PC-9 (cell line): ENCODE data around the gene CIP2A. TPM values are rescaled to one million over a fixed set of nuclear protein-coding genes. Genes with fewer than 3 reads are reported as not detected.
"Not testable (repeated sequence)": the region's sequence is repeated elsewhere in the genome, so short reads cannot be mapped to it uniquely, and the experiment has no call there.

Experiments used
- BruUV-seq: library from RNA; stranded (reverse); fragments of 400-500 nt; replicated peaks from 2 replicates; lab custom pipeline; 2021; lab: Mats Ljungman, UMichigan
- CTCF ChIA-PET: fragments of 300-600 bp; sonication (Branson Sonifier 250); formaldehyde crosslinking; loops from one replicate; lab custom pipeline; 2022; ENCODE audit warnings: antibody characterized with exemption; lab: Charles Lee
- POLR2A ChIA-PET: fragments of 300-600 bp; sonication (Branson Sonifier 250); formaldehyde crosslinking; loops from one replicate; lab custom pipeline; 2022; ENCODE audit warnings: antibody characterized with exemption; ENCODE audit not compliant: unreplicated experiment; lab: Charles Lee
- DNase-seq, 2 experiments: peaks; one replicate each; pipeline versions ENCODE4 v3.0.0 to v3.0.0-alpha.2; 2015 to 2022; ENCODE audit warnings: mixed read lengths in 1 of 2
- H2AFZ ChIP-seq: fragments of 200-600 bp; sonication (generic); 2 replicates; pipeline ENCODE4 v1.8.1; 2017; ENCODE audit warnings: antibody characterized with exemption
- H3F3A ChIP-seq: fragments of 200-600 bp; sonication (generic); 2 replicates; pipeline ENCODE4 v1.8.1; 2017; ENCODE audit warnings: antibody characterized with exemption, mild to moderate bottlenecking, low read depth; ENCODE audit not compliant: insufficient read depth
- H3K27ac ChIP-seq: fragments of 200-600 bp; sonication (generic); 2 replicates; pipeline ENCODE4 v1.6.1; 2016; ENCODE audit warnings: mixed run types
- H3K27me3 ChIP-seq: fragments of 200-600 bp; sonication (generic); 2 replicates; pipeline ENCODE4 v1.6.1; 2016; ENCODE audit warnings: low read depth, mixed run types; ENCODE audit not compliant: insufficient read depth
- H3K36me3 ChIP-seq: fragments of 200-600 bp; sonication (generic); 2 replicates; pipeline ENCODE4 v1.6.1; 2016; ENCODE audit warnings: low read depth, mixed run types
- H3K4me1 ChIP-seq: fragments of 200-600 bp; sonication (generic); replicated peaks from 2 replicates; pipeline ENCODE4 v1.6.1; 2016; ENCODE audit warnings: mixed run types; ENCODE audit not compliant: insufficient read depth
- H3K4me2 ChIP-seq: fragments of 200-600 bp; sonication (generic); 2 replicates; pipeline ENCODE4 v1.6.1; 2017; ENCODE audit warnings: mixed run types
- H3K4me3 ChIP-seq: fragments of 200-600 bp; sonication (generic); 2 replicates; pipeline ENCODE4 v1.6.1; 2016; ENCODE audit warnings: mixed run types
- H3K79me2 ChIP-seq: fragments of 200-600 bp; sonication (generic); 2 replicates; pipeline ENCODE4 v1.6.1; 2017; ENCODE audit warnings: low read depth, mixed run types
- H3K9me2 ChIP-seq: fragments of 200-600 bp; sonication (generic); 2 replicates; pipeline ENCODE4 v1.8.1; 2017; ENCODE audit warnings: mild to moderate bottlenecking; ENCODE audit not compliant: insufficient read depth
- H3K9me3 ChIP-seq: fragments of 200-600 bp; sonication (generic); 2 replicates; pipeline ENCODE4 v1.8.1; 2016; ENCODE audit warnings: low read depth; ENCODE audit not compliant: insufficient read depth
- H4K20me1 ChIP-seq: fragments of 200-600 bp; sonication (generic); 2 replicates; pipeline ENCODE4 v1.8.1; 2017; ENCODE audit not compliant: insufficient read depth
- EZH2 ChIP-seq: fragments of 200-600 bp; sonication (generic); IDR thresholded peaks from 2 replicates; pipeline ENCODE4 v1.8.0; 2017; ENCODE audit warnings: antibody characterized with exemption, low read depth
- intact Hi-C: fragments of 100-400 bp; cut with micrococcal nuclease; formaldehyde crosslinking; loops from one replicate; pipeline ENCODE4 v1.10.0; 2022; ENCODE audit not compliant: unreplicated experiment
- total RNA-seq: library from RNA; stranded (reverse); gene quantifications from 2 replicates; pipeline ENCODE4 v1.2.3, GENCODE V29; 2021
- TF ChIP-seq, protein P1 (sequence below): fragments of 200-600 bp; sonication (generic); conservative IDR thresholded peaks from 2 replicates; pipeline ENCODE4 v1.6.1; 2017; ENCODE audit warnings: mixed run types, antibody characterized with exemption, mild to moderate bottlenecking, moderate library complexity

CIP2A gene
- total RNA-seq, 1 experiment from 2014 or later: 41.1 TPM

DNA sequence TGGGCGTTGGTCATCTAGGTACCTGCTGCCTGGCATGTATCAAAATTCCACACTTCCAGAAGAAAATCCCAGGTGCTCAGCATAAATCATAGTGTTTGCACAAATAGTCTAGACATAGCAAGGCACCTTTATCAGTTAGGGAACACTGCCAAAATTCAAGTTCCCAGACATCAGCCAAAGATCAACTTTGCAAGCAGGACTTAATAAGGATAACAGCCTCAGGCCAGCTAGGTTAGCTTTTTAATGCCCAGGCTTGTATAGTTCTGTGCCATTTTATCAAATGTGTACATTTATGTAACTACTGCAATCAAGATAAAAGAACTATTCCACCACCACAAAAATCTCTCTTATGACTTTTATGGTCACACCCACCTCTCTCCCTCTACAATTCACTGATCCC is 31.0 kb upstream of the CIP2A start:
- intact Hi-C loops: no loop called here
- Histone ChIP-seq H3K27ac (no peak overlapping the region), H3K4me2 (no peak overlapping the region), H2AFZ (no peak overlapping the region), H3K9me2 (no peaks in the 10 kb centered on the region), H3F3A (no peaks in the 10 kb centered on the region), H3K36me3 (no peaks in the 10 kb centered on the region), H3K27me3 (no peaks in the 10 kb centered on the region), H3K79me2 (no peaks in the 10 kb centered on the region), H3K4me3 (no peak overlapping the region), H4K20me1 (no peaks in the 10 kb centered on the region), H3K4me1 (no peaks in the 10 kb centered on the region), H3K9me3 (no peaks in the 10 kb centered on the region)
- no peak for TF ChIP-seq EZH2
- TF ChIP-seq, protein P1, sequence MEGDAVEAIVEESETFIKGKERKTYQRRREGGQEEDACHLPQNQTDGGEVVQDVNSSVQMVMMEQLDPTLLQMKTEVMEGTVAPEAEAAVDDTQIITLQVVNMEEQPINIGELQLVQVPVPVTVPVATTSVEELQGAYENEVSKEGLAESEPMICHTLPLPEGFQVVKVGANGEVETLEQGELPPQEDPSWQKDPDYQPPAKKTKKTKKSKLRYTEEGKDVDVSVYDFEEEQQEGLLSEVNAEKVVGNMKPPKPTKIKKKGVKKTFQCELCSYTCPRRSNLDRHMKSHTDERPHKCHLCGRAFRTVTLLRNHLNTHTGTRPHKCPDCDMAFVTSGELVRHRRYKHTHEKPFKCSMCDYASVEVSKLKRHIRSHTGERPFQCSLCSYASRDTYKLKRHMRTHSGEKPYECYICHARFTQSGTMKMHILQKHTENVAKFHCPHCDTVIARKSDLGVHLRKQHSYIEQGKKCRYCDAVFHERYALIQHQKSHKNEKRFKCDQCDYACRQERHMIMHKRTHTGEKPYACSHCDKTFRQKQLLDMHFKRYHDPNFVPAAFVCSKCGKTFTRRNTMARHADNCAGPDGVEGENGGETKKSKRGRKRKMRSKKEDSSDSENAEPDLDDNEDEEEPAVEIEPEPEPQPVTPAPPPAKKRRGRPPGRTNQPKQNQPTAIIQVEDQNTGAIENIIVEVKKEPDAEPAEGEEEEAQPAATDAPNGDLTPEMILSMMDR: no peak
- CTCF ChIA-PET: no interaction called here
- no TSS peak for BruUV-seq
- POLR2A ChIA-PET: interaction anchor here (0.5 kb wide), 1 partner anchor 703 kb away, joined by 11 read pairs; no protein-coding TSS in a partner anchor
- no peak for DNase-seq

DNA sequence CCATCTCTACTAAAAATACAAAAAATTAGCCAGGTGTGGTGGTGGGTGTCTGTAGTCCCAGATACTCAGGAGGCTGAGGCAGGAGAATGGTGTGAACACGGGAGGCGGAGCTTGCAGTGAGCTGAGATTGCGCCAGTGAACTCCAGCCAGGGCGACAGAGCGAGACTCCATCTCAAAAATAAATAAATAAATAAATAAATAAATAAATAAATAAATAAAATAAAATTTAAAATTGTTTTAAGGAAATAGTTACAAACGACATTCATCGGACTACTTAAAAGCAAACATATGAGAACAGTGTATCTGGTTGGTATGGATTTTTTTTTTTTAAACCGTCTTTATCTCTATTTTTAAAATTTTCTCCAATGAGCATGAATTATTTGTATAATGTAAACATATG is 26.9 kb upstream of the CIP2A start:
- H3K27ac ChIP-seq, H3K4me1 ChIP-seq, H3K4me2 ChIP-seq, H2AFZ ChIP-seq, H3K9me3 ChIP-seq, POLR2A ChIA-PET, BruUV-seq, H3K36me3 ChIP-seq, CTCF ChIA-PET, intact Hi-C loops, DNase-seq, H3F3A ChIP-seq, H3K79me2 ChIP-seq, H4K20me1 ChIP-seq, H3K27me3 ChIP-seq, H3K4me3 ChIP-seq, H3K9me2 ChIP-seq: not testable (repeated sequence)

DNA sequence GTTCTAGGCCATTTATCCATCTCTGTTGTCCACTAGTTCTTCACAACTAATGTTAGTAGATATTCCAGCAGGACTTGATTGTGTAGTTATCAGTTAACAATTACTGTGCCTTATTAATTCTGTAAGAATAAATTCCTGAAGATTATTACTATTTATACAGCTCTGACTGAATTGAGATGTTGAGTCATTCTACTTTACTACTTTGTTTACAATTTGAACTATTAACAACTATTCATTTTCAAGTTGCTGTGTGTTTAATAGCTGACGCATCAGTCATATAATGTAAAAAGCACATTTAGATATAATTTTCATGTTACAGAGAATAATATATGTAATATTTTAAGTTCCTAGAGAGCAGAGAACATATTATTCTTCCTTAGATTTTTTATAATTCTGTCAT is 21.4 kb upstream of the CIP2A start:
- H3K36me3 ChIP-seq: no peaks in the 10 kb centered on the region
- TF ChIP-seq, protein P1: no peak
- TF ChIP-seq EZH2: no peak
- H3F3A ChIP-seq: no peaks in the 10 kb centered on the region
- no peak overlapping the region for H2AFZ ChIP-seq
- H3K79me2 ChIP-seq: no peaks in the 10 kb centered on the region
- H3K9me2 ChIP-seq: no peaks in the 10 kb centered on the region; the same call in 1 of the 2 replicates
- H3K4me1 ChIP-seq: no peaks in the 10 kb centered on the region
- H3K27me3 ChIP-seq: no peaks in the 10 kb centered on the region
- no peaks in the 10 kb centered on the region for H4K20me1 ChIP-seq
- BruUV-seq: no TSS peak
- intact Hi-C loops: no loop called here
- ChIA-PET POLR2A (no interaction called here), CTCF (no interaction called here)
- DNase-seq: no peak
- H3K27ac ChIP-seq: no peak overlapping the region
- no peak overlapping the region for H3K4me2 ChIP-seq
- H3K9me3 ChIP-seq: no peaks in the 10 kb centered on the region
- no peak overlapping the region for H3K4me3 ChIP-seq

DNA sequence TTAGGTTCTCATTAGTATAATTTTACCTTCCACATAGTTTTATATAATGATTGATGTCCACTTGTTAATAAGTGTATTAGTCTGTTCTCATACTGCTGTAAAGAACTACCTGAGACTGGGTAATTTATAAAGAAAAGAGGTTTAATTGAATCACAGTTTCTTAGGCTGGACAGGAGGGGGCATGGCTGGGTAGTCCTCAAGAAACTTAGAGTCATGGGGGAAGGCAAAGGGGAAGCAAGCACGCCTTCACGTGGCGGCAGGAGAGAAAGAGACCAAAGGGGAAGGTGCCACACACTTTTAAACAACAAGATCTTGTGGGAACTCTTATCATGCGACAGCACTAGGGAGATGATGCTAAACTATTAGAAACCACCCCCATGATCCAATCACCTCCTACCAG is 19.5 kb upstream of the CIP2A start:
- H3K9me3 ChIP-seq: no peaks in the 10 kb centered on the region
- H3K4me3 ChIP-seq: no peak overlapping the region
- ChIA-PET CTCF (no interaction called here), POLR2A (no interaction called here)
- H3K36me3 ChIP-seq: no peaks in the 10 kb centered on the region
- no peaks in the 10 kb centered on the region; the same call in 1 of the 2 replicates for H3K9me2 ChIP-seq
- H3K27ac ChIP-seq: no peak overlapping the region
- no TSS peak for BruUV-seq
- no peaks in the 10 kb centered on the region for H3F3A ChIP-seq
- DNase-seq: no peak
- H2AFZ ChIP-seq: no peak overlapping the region
- no peak overlapping the region for H3K4me2 ChIP-seq
- intact Hi-C loops: loop anchor here (1.0 kb wide), 1 partner anchor 18 kb away; no protein-coding TSS in a partner anchor
- H4K20me1 ChIP-seq: no peaks in the 10 kb centered on the region
- peaks cover 4% of the 10 kb centered on the region for H3K4me1 ChIP-seq
- no peaks in the 10 kb centered on the region for H3K79me2 ChIP-seq
- no peaks in the 10 kb centered on the region for H3K27me3 ChIP-seq
- TF ChIP-seq, protein P1: no peak
- no peak for TF ChIP-seq EZH2
